NCI-H226 (cell line): ENCODE measurements around the gene TARBP2.

Source experiments
- DNase-seq: peaks from one replicate; pipeline ENCODE4 v3.0.0-alpha.2; 2015

TARBP2 gene

DNA sequence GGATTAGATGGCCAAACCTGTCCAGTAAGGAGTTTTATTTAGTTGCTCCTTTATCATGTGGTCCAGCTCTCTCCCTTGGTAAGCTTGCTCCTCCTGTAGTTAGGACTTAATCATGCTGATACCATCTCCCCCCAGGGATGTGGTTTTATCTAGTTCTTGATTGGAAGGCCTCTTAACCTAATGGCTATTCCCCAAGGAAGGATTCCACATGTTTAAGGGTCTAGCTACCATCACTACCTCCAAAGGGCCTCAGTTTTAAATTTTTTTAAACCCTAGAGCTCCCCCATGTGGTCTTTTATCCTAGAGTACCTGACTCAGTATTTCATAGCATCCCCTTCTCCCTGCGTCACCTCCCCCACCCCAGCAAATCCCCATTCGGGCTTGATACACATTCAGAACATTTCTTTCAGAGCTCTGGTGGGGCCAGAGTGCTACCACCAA, 24.3 kb upstream of the TARBP2 start:
- no peak for DNase-seq

DNA sequence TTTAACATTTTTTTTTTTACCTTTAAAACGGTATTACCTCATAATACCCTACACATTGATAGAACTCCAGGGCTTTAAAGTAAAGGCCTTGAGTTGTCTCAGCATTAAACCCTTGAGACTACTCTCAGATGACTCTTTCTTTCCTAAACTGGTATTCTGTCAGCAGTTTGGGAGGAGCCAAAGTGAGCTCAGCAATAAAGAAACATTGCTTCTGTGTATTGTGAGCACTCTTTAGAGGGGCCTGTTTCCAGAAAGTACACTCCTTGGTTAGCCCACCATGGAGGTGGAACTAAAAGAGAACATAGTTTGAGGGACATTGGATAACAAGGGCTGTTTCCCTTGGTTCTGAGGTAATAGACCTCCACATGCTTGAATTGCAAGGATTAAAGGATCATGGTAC, 22.2 kb upstream of the TARBP2 start:
- no peak for DNase-seq

DNA sequence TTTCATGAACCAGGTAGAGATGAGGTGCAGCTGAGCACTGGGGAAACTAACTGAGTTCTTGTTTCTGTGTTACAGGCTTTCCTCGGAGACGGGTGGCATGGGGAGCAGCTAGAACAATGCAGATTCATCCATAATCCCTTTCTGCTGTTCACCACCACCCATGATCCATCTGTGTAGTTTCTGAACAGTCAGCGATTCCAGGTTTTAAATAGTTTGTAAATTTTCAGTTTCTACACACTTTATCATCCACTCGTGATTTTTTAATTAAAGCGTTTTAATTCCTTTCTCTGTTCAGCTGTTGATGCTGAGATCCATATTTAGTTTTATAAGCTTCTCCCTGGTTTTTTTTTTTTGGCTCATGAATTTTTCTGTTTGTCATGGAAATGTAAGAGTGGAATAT, 21.8 kb upstream of the TARBP2 start:
- DNase-seq: no peak

DNA sequence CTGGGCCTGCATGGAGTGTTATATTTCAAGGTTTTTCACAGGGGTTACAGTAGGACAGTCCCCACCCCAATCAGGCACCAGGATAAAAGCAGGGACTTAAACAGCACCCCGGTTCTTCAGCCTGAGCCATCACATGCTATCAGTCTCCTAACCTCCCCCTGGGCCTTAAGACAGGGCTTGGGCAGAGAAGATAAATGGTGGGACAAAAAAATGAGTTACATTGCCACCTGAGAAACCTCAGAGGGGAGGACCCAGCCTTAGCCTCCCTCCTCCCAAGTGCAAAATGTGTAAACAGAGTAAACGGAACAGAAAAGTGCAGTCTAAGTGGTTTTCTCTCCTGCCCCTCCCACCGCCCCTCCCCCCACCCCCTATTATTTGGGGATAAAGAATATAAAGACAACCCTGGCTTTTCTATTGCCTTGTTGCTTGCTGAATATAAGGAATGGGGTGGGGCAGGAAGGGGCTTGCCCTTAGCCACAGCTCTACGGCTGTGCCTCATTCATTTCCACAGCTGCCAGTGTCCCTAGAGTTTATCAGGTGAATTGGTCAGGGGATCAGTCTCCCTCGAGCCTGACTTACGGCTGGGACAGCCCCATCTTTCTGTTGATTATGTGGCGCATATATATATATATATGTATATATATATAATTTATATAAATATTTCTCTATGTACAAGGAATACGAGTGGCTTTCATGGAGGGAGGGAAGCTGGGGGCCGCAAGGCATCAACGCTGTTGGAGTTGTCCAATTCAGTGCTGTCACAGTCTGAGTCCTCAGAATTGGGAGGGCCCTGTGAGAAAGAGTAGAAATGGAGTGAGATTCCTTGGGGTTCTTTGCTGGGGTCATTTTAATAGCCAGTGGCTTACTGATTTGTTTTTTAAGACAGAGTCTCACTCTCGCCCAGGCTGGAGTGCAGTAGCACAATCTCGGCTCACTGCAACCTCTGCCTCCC, 20.3 kb upstream of the TARBP2 start:
- no peak for DNase-seq

DNA sequence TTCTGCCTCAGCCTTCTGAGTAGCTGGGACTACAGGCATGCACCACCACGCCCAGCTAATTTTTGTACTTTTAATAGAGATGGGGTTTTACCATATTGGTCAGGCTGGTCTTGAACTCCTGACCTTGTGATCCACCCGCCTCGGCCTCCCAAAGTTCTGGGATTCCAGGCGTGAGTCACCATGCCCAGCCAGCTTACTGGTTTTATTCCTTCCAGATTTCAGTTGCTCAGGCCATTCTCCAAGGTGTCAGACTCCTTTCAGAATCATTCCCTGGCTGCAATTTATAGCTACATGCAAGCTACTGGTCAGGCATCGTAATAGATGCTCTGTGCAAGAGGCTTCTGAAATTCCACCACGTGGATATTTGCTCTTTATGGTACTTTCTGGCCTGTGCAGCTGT, 19.6 kb upstream of the TARBP2 start:
- DNase-seq: peak; percentile 58

DNA sequence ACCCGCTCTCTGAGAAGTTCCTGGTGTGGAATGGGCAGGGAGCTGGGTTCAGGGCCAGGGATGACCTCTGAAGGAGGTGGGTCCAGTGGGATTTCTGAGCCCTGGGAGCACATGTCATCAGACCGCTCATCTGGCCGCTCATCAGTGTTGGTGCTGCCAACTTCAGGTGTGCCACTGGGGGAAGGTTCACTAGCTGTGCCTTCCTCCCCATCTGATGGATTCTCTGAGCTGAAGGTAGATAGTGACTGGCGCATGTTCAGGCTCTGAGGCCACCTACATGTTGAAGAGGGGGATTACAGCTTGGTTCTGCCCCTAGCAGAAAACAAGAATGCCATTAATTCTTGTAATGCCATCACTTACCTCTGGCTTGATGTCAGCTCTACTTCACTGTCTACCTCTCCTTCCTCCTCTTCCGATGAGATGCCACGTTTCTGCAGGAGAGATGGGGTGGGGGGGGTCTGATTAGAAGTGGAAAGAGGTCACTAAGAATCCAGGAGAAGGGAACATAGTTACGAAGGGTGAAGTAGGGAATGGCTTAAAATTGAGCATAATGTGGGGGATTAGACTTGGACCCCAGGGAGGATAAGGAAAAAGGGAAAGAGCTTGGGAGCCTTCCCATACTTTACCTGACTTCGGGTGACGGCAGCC, 19.0 kb upstream of the TARBP2 start:
- DNase-seq: no peak

DNA sequence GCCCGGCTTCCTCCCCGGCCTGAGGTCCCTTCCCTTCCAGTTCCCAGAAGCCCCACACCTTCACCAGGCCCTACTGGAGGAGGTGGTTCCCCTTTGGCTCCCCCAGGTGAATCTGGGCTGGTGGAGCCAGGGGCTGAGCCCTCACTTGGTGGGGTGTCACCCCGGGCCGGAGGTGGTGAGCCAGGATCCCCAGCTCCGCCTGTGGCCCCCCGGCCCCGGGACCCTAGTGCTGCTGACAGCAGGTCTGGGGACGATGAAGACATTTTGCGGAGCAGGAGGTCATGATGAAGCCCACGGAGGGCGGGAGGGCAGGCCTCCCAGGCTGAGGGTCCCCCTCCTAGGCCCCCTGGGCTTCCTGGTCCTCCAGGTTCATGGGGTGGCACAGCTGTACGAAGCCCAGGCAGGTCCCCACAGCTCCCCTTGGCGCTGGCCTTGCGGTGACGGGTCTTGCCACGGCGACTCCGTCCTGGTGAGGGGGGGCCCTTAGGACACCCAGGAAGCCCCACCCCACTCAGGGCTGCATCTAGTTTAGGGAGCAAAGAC, 18.4 kb upstream of the TARBP2 start:
- DNase-seq: no peak

DNA sequence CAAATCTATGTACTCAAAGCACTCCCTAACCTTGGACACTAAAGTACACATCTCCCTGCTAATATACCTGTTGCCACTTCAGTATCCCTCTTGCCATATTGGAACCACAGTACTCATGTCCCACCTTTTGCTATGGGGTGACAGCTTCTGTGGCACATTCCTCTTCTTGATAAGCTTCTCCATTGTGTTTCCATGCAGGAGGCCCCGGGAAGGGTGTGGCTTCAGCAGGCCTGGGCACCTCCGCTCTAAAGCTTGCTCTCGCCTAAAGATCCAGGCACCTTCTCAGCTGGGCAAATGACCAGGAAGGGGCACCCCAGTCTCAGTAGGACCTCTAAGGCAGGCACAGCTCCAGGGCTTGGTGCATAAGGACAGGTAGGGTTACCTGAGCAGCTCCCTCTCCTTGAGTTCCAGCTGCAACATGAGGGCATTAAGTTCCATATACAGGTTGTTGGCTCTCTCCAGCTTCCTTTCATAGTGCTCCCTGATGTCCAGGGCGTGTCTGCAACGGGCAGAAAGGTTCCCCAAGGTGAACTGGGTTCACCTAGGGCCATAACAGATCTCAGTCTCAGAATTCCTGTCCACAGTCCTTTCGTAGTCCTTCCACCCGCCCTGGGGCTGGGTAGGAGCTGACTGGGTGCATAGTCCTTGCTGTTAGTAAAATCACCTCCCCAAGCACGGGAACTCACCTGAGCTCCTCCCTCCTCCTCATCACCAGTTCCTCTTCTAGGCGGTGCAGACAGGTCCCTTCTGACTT, 17.7 kb upstream of the TARBP2 start:
- no peak for DNase-seq

DNA sequence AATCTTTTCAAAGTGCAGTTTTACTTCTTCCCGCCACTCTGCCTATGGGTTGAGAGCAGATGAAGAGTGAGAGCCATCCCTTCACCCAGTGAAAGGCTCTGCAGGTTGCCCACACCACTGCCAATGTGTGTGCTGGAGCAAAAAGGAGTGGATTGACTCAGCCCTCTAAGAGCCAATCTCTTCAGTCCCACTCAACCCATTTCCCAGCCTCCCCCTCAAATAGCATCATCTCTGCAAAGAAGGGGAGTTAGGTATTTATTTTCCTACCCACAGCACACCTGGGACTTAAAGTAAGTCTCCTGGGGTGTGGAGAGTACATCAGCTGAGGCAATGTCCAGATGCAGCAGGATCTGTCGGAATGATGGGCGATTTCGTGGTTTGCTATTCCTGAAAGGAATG, 17.1 kb upstream of the TARBP2 start:
- DNase-seq: no peak

DNA sequence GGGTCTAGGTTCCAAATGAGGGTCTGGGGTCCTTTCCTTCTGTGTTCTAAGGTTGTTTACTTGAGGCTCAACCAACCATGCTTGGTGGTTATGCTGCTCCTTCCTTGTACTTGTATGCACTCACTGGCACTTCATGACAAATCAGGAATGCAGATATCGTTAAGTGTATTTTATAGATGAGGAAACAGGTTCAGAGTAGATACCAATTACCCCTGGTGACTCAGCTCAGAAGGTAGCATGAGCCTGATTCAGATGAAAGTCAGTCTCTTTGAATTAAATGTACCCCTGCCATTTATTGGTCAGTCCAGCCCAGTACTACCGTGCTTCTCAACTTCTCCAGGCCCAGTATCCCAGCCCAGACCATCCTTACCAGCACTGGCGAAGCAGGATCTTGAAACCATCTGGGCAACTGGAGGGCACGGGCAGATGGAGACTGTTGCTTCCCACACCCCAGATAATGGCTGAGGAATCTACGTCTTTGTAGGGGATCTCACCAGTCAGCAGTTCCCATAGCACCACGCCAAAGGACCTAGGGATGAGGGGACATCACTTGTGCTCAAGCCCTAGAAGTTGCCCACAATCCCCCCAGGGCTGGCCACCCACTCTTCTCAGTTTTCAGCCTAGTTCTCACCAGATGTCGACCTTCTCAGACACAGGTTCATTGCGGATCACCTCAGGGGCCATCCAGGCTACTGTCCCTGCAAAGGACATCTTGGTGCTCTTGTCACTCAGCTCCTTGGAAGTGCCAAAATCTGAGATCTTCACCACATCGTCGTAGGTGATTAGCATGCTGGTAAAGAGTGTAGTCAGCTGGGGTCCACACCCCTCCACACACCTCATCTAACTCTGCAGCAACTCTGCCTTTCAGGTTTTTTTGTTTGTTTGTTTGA, 16.2 kb upstream of the TARBP2 start:
- no peak for DNase-seq

DNA sequence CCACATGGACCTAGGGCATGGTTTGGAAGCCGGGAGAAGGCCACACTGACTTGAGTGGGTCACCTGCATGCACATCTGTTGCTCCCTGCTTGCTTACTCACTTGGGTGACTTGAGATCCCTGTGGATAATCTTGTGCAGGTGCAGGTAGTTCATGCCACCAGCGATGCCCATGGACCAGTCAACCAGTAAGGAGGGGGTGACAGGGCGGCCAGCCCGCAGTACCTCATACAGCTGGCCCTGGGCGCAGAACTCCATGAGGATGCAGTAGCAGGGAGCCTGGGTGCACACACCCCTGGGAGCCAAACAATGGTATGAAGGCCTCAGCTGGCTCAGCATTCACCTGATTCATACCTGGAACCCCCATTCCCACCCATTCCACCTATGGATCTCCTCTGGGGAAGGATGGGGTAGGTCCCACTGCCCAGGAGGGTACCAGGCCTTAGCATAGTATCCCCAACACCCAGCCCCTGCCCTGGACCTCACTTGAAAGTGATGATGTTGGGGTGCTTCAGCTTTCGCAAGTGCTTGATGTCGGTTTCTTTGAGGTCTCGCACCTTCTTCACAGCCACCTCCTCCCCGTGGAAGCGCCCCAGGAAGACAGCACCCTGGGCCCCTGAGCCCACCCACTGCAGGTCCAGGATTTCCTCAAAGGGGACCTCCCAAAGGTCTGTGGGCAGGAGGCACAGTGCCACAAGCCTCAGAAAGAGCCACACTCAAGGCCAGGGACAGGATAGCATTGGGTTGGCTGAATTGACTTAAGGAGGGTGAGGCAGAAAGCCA, 14.9 kb upstream of the TARBP2 start:
- no peak for DNase-seq

DNA sequence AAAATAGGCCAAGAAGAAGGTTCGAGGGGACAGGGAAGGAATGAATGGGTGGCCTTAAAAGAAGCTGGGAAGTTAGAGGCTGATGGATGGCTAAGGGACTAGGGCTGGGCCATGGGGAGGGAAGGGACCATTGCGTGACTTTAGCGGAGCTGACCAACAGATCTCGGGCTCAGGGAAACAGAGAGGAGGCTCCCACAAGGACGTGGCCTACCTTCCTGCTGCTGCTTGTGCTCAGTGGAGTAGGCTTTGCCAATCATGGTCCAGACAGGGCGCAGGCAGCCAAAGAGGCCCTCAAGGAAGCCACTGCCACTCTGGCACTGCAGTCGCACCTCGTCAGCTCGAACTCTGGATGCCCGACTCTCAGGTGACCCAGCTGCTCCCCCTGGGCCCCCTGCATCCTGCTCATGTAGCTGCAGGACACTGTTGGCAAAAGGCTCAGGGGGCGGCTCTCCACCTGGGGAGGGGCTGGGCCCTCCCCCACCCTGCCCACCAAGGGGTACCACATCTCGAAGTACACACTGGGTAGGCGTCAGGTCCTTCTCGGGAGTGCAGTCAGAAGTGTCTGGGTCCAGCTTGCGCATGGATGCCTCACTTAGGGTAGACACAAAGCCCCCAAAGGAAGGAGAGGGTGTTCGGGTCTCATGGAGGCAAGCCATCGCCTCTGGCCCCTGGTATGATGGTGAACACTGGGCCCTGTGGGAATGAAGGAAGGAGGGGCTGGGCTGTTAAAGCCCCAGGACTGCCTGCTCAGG, 14.2 kb upstream of the TARBP2 start:
- DNase-seq: no peak

DNA sequence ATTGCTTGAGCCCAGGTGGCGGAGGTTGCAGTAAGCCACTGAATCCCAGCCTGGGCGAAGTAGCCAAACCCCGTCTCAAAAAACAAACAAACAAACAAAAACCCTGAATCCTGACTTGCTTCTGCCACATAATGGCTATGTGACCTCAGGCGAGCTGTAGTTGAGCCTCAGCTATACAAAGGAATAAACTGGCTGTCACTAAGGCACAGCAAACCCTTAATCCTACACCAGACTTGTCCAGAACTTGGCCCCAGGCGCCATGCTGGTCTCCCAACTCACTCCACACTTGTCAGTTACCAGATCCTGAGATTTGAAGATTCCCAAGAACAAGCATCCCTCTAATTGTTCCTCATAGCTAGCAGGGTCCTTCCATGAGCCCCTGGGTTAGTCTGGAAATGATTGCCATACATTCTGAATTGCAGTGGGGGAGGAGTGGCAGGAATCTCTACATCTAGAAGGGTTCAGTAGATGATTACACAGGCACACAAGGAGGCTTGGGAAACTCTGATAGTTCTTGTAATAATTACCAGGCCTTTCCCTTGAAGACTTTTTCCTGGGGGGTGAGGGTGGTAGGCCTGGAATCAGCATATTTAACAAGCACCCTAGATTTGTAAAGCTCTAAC, 11.7 kb upstream of the TARBP2 start:
- no peak for DNase-seq

DNA sequence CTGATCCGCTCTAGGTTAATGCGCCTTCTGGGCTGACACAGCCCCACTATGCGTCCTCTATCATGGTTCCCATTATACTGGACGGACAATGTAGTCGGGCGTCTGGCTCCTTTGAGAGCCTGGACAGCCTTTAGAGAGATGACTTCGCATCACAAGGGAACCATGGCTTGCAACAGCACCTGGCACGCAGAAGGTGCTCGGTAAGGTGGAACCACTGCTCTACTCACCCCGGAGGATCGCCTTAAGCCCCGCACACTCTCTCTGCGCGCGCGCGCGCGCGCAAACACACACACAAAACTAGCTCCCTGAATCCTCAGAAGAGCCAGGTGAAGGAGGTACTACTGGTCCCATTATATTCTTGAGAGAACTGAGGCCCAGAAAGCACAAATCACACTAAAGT, 8.9 kb upstream of the TARBP2 start:
- DNase-seq: no peak

DNA sequence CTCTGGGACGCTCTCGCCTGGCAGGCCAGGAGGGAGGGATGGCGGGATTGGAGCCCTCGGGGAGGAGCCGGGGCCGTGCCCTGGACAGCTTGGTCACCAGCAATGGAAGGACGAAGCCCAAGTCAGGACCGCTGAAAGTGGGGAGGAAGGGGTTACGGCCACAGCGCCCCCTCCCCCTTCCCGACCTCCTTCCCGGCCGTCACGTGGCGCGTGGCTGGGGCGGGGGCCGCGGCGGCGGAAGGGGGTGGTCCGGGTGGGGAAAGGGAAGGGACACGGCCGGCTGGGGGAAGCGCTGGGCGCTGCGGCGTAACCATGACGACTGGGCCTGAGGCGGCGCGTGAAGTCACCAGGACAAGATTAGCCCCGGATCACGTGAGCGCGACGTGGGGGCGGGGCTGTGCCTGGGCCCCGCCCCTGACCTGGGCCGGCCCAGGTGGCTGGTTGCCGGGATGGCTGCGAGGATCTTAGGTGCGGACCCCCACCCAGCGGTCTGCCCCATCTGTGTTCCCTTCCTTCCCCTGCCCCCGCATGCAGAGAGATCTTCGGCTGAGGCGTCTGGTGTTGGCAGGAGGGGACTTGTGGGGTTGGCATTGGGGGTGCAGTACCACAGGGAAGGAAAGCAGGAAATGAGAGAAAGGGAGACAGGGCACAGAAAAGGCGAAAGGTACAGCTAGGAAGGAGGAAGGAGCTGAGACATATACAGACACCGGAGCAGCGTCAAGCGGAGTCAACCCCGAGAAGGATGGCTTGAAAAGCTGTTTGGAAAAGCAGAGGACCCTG, 8.1 kb upstream of the TARBP2 start:
- DNase-seq: peak; percentile 86

DNA sequence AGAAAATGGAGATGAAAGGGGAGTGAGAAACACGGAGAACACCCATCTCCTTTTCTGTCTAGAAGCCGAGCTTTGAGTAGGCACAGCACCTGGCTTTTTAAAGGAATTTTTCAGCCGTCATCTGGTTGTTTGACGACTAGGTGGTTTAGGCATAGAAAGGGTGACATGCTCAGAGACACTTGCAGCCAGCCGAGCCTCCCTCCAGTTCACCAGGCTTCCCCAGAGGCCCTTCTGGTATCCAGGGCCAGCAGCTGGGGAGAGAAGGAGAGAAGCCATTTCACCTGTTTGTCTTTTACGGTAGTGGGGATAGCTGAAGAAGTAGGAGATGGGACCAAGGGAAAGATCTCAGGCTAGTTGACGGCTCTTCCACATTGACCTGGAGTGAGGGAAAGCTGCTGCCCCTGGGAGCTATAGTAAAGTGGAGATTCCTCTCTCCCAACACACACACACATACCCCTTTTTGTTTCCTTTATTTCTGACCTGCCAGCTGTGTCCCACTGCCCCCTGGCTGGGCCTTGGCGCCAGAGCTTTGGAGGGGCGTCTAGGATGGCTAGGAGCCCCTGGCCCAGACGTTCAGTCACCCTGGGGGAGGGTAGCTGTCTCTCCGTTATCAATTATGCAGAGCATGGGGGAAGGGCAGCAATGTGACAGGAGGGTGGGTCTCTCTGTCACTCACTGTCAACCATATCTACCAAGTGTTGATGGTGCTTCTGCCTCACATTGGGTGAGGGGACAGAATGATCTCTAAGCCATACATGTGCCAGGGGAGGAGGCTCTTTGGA, 7.3 kb upstream of the TARBP2 start:
- no peak for DNase-seq

DNA sequence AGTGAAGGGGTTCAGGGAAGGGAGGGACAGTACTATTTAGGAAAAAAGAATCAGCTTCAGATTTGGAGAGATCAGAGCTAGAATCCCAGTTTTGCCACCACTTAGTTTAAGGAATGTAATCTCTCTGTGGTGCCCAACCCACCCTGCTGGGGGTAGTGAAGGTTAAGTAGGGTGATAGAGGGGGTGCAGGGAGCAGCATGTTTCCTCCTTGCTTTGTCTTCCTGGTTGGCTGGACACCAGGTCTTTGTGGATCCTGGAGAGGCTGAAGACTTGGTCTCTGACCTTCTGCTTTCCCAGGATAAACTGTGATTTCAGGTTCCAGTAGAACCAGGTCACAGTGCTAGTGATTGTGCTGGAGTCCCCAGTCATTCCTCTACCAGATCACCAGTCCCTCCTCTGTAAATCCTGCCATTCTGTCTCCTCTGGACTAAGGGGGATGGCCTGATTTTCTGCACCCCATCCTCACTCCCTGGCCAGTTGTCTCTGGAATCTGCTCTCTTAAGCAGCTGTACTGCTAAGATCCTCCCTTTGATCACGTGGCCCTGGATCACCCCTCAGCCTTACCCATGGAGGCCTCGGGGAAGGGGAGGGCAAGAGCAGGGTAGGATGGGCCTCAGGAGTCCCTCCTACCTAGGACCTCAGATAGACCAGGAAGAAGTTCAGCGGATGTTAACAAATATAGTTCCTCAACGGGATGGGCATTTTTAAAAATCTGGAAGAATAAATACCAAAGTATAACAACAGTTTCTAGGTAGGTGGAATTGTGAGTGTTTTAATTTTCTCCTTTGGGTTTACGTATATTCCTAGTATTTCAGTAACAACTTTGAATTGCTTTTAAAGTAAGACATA, 5.0 kb upstream of the TARBP2 start:
- peak; percentile 98 for DNase-seq

DNA sequence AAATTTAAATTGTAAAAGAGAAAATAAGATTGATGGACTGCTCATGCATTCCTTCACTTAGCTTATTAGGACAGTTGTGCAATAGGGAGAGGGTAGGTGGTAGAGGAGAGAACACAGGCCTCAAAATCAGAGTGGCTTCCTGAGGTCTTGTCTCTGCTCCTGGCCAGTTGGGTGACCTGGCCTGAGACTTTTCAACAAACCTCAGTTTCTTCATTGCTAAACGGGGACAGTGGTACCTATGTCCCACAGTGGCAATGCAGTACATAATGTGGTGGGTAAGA, 4.4 kb upstream of the TARBP2 start:
- no peak for DNase-seq
